Activated CD4-positive, alpha-beta T cell treated with anti-CD3 and anti-CD28 coated beads for 1 hour (primary cell): ENCODE data around the gene JMJD7.

Experiments
- DNase-seq: peaks from one replicate; pipeline ENCODE4 v3.0.0-alpha.2; 2020

The JMJD7 gene

GRCh38 chr15:41827880-41828806 lies at the start of gene JMJD7:
JMJD7 (plus strand) TSS chr15:41828092; CDS start chr15:41828125, 33 bp downstream.
- peak; percentile 89 for DNase-seq

DNA sequence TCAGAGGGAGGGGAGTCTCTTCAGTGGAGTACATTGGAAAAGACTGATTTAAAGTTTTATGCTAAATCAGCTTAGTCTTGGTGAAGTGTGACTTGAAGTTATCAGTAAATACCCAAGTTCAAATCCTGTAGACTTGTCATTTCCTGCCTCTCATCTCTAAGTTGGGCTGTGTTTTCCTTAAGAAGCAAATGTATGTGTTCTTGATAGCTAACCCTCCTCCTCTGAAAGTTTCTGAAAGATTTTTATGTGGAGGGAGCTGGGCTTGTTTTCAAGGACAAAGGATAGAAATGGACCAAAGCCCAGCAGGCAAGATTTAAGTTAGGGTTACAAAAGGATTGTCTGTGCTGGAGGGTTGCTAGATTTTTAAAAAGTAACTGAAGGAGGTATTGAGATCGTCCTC lies 49.4 kb upstream of the JMJD7 start:
- no peak for DNase-seq

DNA sequence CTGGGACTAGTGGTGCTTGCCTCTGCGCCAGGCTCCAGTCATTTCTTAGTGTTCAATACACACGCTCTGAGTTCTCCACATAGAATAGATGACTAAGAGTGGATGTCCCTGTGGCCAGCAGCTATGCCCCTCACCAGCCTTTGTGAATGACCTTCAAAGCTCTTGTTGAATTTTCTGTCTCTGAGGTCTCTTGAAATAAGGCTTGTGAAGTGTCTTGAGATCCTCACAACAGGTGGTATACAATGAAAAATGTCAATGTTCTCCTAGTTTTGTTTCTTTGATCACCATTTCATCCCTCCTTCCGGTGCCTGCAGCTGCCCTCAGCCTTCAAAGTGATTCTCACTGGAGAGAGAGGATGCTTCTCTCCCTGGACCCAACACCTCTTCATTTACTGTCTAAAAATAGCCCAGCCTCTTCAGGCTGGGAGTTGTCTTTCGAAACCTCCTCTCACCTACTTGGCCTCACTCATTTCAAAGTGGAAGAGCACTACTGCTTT lies 48.2 kb upstream of the JMJD7 start:
- DNase-seq: no peak

GRCh38 chr15:41780266-41780665 lies 47.6 kb upstream of the JMJD7 start:
- DNase-seq: no peak

DNA sequence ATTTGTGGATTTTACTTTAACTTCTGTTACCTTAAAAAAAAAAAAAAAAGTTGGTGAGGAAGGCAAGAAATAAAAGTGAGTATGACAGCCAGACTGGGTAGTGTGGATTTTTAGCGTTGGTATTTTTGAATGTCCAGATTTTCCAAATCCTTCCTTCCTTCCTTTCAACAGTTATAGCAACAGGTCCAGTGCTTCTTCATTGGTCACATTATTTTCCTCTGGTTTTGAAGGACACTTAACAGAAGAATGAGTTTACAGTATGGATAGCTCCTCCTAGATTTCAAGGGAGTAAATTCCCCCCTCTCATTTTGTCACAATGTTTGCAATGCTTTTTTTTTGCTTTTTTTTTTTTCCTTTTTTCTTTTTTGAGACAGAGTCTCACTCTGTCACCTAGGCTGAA lies 47.2 kb upstream of the JMJD7 start:
- DNase-seq: no peak

GRCh38 chr15:41782371-41783282 lies 45.3 kb upstream of the JMJD7 start:
- no peak for DNase-seq

DNA sequence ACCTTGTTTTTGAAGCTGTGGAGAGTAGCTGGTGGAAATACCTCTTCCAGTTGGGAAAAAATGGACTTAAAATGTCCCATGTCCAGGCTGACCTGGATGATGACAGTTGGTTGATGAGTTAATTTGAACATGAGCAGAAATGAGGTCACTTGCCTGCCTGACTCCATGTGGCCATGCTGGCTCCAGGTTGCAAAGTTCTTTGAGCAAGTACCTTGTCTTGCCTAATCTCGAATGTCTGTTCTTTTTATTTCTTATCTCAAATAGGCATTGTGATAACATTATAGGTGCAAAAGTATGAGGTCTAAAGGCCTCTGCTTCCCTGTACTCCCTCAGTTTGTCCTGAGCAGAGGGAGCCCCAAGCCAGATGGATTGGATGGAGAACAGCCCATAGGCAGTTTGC lies 44.6 kb upstream of the JMJD7 start:
- no peak for DNase-seq

GRCh38 chr15:41788262-41788661 lies 39.6 kb upstream of the JMJD7 start:
- no peak for DNase-seq

GRCh38 chr15:41789236-41789635 lies 38.7 kb upstream of the JMJD7 start:
- no peak for DNase-seq

DNA sequence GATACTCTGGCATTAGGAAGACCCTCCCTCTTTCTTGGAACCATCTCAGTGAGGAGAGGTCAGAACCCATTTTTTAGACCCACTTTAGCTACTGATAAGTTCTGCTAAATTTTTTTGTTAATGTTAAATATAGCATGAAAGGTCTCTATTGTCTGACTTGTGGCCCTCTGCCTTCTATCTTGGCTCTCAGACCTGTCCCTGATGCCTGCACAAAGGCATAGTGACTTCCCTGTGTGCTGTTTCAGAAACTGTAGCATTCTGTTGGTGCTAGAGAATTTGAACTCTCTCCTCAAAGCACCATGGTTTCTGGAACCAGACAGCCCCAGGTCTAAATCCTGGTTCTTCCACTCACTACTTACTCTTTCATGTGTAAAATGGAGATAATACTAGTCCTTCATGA lies 38.2 kb upstream of the JMJD7 start:
- DNase-seq: no peak

- DNase-seq: no peak
Measured at GRCh38 chr15:41790169-41790568, 37.7 kb upstream of the JMJD7 start.

GRCh38 chr15:41790756-41791546 lies 36.9 kb upstream of the JMJD7 start:
- no peak for DNase-seq

DNA sequence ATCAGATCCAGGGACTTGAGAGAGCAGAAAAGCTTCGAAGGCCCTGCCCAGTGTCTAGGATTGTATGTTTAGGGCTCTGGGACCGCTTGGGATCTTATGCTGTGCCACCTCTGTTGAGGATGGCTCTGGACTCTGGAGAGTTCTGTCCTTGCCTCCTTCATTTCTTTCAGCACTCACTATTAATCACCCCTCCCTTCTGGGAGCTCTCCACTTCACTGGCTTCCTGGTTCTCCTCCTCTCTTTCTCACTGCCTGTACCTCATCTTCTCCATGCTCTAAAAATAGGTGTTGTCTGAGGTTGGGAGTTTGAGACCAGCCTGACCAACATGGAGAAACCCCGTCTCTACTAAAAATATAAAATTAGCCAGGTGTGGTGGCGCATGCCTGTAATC lies 36.4 kb upstream of the JMJD7 start:
- no peak for DNase-seq

DNA sequence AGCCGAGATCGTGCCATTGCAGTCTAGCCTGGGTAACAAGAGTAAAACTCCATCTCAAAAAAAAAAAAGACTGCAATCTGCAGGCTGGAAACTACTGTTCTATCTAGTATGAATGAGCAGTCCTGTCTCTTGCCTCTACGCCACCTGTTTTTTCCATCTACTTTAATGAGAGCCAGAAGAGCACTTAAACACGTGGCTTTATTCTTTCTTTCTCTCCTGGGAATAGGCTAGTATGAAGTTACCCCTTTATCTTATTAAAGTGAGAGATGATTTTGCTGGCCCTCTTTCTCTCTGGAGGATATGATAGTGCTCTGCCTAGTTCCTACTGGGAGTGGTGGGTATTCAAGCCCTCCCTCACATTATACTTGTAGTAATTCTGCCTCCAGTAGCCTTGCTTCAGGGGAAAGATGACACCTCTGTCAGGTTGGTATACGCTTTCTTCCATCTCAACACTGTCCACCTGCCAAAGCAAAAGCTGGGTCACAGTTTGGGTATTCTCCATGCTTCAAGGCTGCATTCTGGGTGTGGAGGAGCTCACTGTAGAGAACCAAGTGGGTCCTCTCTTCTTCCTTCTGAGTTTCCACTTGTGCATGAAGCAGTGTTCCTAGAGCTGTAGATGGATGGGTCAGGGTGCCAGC lies 35.8 kb upstream of the JMJD7 start:
- DNase-seq: no peak

GRCh38 chr15:41794081-41794480 lies 33.8 kb upstream of the JMJD7 start:
- DNase-seq: no peak

- no peak for DNase-seq
Measured at GRCh38 chr15:41795996-41796856, 31.7 kb upstream of the JMJD7 start.

GRCh38 chr15:41797201-41797944 lies 30.5 kb upstream of the JMJD7 start:
- DNase-seq: no peak

- no peak for DNase-seq
Measured at GRCh38 chr15:41798607-41799487, 29.0 kb upstream of the JMJD7 start.

DNA sequence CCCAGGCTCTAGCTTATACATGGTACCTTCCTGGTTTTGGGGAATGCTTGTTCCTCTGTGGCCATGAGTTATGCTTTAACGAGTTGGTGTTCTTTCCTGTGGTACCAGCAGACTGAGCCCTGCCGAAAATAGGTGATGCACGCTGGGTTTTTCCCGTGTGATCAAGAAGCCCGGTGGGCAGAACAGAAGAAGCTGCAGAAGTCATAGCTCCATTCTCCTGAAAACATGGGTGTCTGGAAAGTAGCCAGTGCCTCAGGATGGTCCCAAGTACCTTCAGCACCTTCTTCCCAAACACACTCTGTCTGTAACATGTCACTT lies 28.4 kb upstream of the JMJD7 start:
- no peak for DNase-seq

- no peak for DNase-seq
Measured at GRCh38 chr15:41801185-41801584, 26.7 kb upstream of the JMJD7 start.
